PC-3 (cell line): ENCODE data around the gene MSGN1. TPM values are rescaled to one million over a fixed set of nuclear protein-coding genes. Genes with fewer than 3 reads are reported as not detected.

Experiments used
- ATAC-seq: fragments of 200-7000 bp; cut with Tn5 transposase; 2 replicates; pipeline ENCODE4 v1.9.1; 2020; ENCODE audit warnings: mild to moderate bottlenecking, moderate library complexity
- BruUV-seq: library from RNA; stranded (reverse); fragments of 400-500 nt; replicated peaks from 2 replicates; lab custom pipeline; 2021; lab: Mats Ljungman, UMichigan
- CTCF ChIA-PET: fragments of 300-600 bp; sonication (Branson Sonifier 250); formaldehyde crosslinking; loops from one replicate; lab custom pipeline; 2022; ENCODE audit warnings: antibody characterized with exemption; lab: Charles Lee
- POLR2A ChIA-PET: fragments of 300-600 bp; sonication (Branson Sonifier 250); formaldehyde crosslinking; loops from one replicate; lab custom pipeline; 2022; ENCODE audit warnings: antibody characterized with exemption; ENCODE audit not compliant: unreplicated experiment; lab: Charles Lee
- DNase-seq: peaks from one replicate; pipeline ENCODE4 v3.0.0-alpha.2; 2015
- H2AFZ ChIP-seq: fragments of 300-600 bp; sonication (generic); 2 replicates; pipeline ENCODE4 v1.6.0; 2016; ENCODE audit warnings: antibody characterized with exemption, low read length
- H3F3A ChIP-seq: fragments of 300-600 bp; sonication (generic); one replicate; pipeline ENCODE4 v1.6.0; 2017; ENCODE audit warnings: antibody characterized with exemption, low read length, control low read depth, mild to moderate bottlenecking; ENCODE audit not compliant: unreplicated experiment
- H3K27ac ChIP-seq: fragments of 300-600 bp; sonication (generic); 2 replicates; pipeline ENCODE4 v1.5.1; 2016; ENCODE audit warnings: mild to moderate bottlenecking, low read length
- H3K27me3 ChIP-seq: fragments of 300-600 bp; sonication (generic); 2 replicates; pipeline ENCODE4 v1.6.1; 2016; ENCODE audit warnings: low read length, mixed read lengths
- H3K36me3 ChIP-seq: fragments of 300-600 bp; sonication (generic); 2 replicates; pipeline ENCODE4 v1.6.1; 2016; ENCODE audit warnings: low read depth, mixed run types, low read length, mixed read lengths
- H3K4me1 ChIP-seq: fragments of 300-600 bp; sonication (generic); 2 replicates; pipeline ENCODE4 v1.5.1; 2016; ENCODE audit warnings: low read length; ENCODE audit not compliant: insufficient read depth
- H3K4me2 ChIP-seq: fragments of 300-600 bp; sonication (generic); 2 replicates; pipeline ENCODE4 v1.6.0; 2016; ENCODE audit warnings: low read length
- H3K4me3 ChIP-seq: fragments of 300-600 bp; sonication (generic); 2 replicates; pipeline ENCODE4 v1.5.1; 2016; ENCODE audit warnings: mild to moderate bottlenecking, low read length, mixed read lengths
- H3K79me2 ChIP-seq: fragments of 300-600 bp; sonication (generic); 2 replicates; pipeline ENCODE4 v1.6.1; 2017; ENCODE audit warnings: low read length, mixed read lengths
- H3K9ac ChIP-seq: fragments of 300-600 bp; sonication (generic); 2 replicates; pipeline ENCODE4 v1.6.0; 2016; ENCODE audit warnings: mild to moderate bottlenecking, low read length
- H3K9me2 ChIP-seq: fragments of 300-600 bp; sonication (generic); replicated peaks from 2 replicates; pipeline ENCODE4 v1.6.1; 2016; ENCODE audit warnings: mixed run types, low read length, mixed read lengths
- H3K9me3 ChIP-seq: fragments of 300-600 bp; sonication (generic); 2 replicates; pipeline ENCODE4 v1.6.1; 2016; ENCODE audit warnings: low read length, mixed read lengths
- H4K20me1 ChIP-seq: fragments of 300-600 bp; sonication (generic); 2 replicates; pipeline ENCODE4 v1.6.1; 2016; ENCODE audit warnings: low read length, mixed read lengths
- EZH2 ChIP-seq: fragments of 300-600 bp; sonication (generic); IDR thresholded peaks from one replicate; pipeline ENCODE4 v1.6.1; 2017; ENCODE audit warnings: antibody characterized with exemption, mild to moderate bottlenecking, low read length; ENCODE audit not compliant: unreplicated experiment
- EZH2phosphoT487 ChIP-seq: fragments of 300-600 bp; sonication (generic); IDR thresholded peaks from 2 replicates; pipeline ENCODE4 v1.6.1; 2018; ENCODE audit warnings: mild to moderate bottlenecking, antibody characterized with exemption, low read length, borderline replicate concordance
- intact Hi-C: fragments of 100-400 bp; cut with micrococcal nuclease; formaldehyde crosslinking; loops from 2 replicates; pipeline ENCODE4 v1.9.0; 2023
- total RNA-seq: library from RNA; depleted of rRNA; stranded (reverse); fragments of >200 nt; gene quantifications from 2 replicates; pipeline ENCODE4 v1.2.3, GENCODE V29; 2014
- TF ChIP-seq, protein P1 (sequence below): fragments of 300-600 bp; sonication (generic); conservative IDR thresholded peaks from 2 replicates; pipeline ENCODE4 v1.5.1; 2017; ENCODE audit warnings: antibody characterized with exemption, low read depth, mild to moderate bottlenecking, low read length

Gene MSGN1
- total RNA-seq, 1 experiment from 2014 or later, result not detected

GRCh38 chr2:17771956-17772355 is 44.3 kb upstream of the MSGN1 start:
- H3K36me3 ChIP-seq, result peaks cover 42% of the 10 kb centered on the region
- CTCF ChIA-PET, result no interaction called here

DNA sequence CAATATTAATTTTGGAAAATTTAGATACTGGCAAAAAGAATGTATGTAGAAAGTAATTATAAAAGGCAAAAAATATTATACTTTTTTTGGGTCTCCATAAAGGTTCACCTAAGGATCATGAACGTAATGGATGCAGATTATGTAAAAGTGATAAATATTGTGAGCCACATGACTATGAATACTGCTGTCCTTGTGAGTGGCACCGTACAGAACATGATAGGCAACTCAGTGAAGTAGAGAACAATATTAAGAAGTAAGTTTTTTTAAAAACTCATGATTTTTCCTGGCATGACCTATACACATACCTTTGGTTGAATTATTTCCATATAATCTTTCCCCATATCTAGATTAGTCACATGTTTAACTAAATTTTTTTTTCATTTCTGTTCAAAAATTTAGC is 43.7 kb upstream of the MSGN1 start:
- Histone ChIP-seq H3K27ac (no peak overlapping the region), H3K4me1 (no peaks in the 10 kb centered on the region), H3K9me3 (no peaks in the 10 kb centered on the region), H3K9me2 (no peaks in the 10 kb centered on the region), H3K36me3 (peaks cover 41% of the 10 kb centered on the region), H3K27me3 (no peaks in the 10 kb centered on the region), H3F3A (no peaks in the 10 kb centered on the region), H3K79me2 (no peaks in the 10 kb centered on the region), H3K4me3 (no peak overlapping the region), H3K9ac (no peak overlapping the region), H3K4me2 (no peak overlapping the region), H4K20me1 (no peaks in the 10 kb centered on the region), H2AFZ (no peak overlapping the region)
- ChIA-PET CTCF (no interaction called here), POLR2A (no interaction called here)
- TF ChIP-seq EZH2, result no peak
- TF ChIP-seq EZH2phosphoT487, result no peak
- TF ChIP-seq, protein P1, sequence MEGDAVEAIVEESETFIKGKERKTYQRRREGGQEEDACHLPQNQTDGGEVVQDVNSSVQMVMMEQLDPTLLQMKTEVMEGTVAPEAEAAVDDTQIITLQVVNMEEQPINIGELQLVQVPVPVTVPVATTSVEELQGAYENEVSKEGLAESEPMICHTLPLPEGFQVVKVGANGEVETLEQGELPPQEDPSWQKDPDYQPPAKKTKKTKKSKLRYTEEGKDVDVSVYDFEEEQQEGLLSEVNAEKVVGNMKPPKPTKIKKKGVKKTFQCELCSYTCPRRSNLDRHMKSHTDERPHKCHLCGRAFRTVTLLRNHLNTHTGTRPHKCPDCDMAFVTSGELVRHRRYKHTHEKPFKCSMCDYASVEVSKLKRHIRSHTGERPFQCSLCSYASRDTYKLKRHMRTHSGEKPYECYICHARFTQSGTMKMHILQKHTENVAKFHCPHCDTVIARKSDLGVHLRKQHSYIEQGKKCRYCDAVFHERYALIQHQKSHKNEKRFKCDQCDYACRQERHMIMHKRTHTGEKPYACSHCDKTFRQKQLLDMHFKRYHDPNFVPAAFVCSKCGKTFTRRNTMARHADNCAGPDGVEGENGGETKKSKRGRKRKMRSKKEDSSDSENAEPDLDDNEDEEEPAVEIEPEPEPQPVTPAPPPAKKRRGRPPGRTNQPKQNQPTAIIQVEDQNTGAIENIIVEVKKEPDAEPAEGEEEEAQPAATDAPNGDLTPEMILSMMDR, result no peak
- ATAC-seq (no peak), DNase-seq (no peak)
- intact Hi-C loops, result no loop called here
- no TSS peak for BruUV-seq

More at GRCh38 chr2:17771956-17772355, 44.3 kb upstream of the MSGN1 start:
- no peak for ATAC-seq
- Histone ChIP-seq H3K9ac (no peak overlapping the region), H3K9me3 (no peaks in the 10 kb centered on the region), H3K4me3 (no peak overlapping the region), H3K4me1 (no peaks in the 10 kb centered on the region), H3K4me2 (no peak overlapping the region), H3K79me2 (no peaks in the 10 kb centered on the region), H4K20me1 (no peaks in the 10 kb centered on the region), H2AFZ (no peak overlapping the region), H3F3A (no peaks in the 10 kb centered on the region), H3K9me2 (no peaks in the 10 kb centered on the region), H3K27me3 (no peaks in the 10 kb centered on the region), H3K27ac (no peak overlapping the region)
- POLR2A ChIA-PET, result no interaction called here
- intact Hi-C loops, result no loop called here
- TF ChIP-seq EZH2 (no peak), EZH2phosphoT487 (no peak)
- TF ChIP-seq, protein P1, result no peak
- no peak for DNase-seq
- BruUV-seq, result no TSS peak

GRCh38 chr2:17780546-17780945 is 35.7 kb upstream of the MSGN1 start:
- Histone ChIP-seq H4K20me1 (no peaks in the 10 kb centered on the region), H3K79me2 (no peaks in the 10 kb centered on the region), H3K9me2 (no peaks in the 10 kb centered on the region), H3K4me2 (no peak overlapping the region), H3K27ac (no peak overlapping the region), H3K9ac (no peak overlapping the region), H3K4me3 (no peak overlapping the region), H3K36me3 (peaks cover 44% of the 10 kb centered on the region), H3K27me3 (no peaks in the 10 kb centered on the region), H3K4me1 (no peaks in the 10 kb centered on the region), H2AFZ (no peak overlapping the region), H3F3A (no peaks in the 10 kb centered on the region), H3K9me3 (no peaks in the 10 kb centered on the region)
- TF ChIP-seq, protein P1, result no peak
- no peak for TF ChIP-seq EZH2phosphoT487
- TF ChIP-seq EZH2, result no peak
- ChIA-PET CTCF (no interaction called here), POLR2A (interaction anchor here (0.7 kb wide), 1 partner anchor 10 kb away, joined by 9 read pairs; no protein-coding TSS in a partner anchor)
- intact Hi-C loops, result no loop called here
- BruUV-seq, result no TSS peak
- DNase-seq (no peak), ATAC-seq (no peak)
